ENCODE measurements around the gene ERG.

The ERG gene, protein sequence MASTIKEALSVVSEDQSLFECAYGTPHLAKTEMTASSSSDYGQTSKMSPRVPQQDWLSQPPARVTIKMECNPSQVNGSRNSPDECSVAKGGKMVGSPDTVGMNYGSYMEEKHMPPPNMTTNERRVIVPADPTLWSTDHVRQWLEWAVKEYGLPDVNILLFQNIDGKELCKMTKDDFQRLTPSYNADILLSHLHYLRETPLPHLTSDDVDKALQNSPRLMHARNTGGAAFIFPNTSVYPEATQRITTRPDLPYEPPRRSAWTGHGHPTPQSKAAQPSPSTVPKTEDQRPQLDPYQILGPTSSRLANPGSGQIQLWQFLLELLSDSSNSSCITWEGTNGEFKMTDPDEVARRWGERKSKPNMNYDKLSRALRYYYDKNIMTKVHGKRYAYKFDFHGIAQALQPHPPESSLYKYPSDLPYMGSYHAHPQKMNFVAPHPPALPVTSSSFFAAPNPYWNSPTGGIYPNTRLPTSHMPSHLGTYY

GRCh38 chr21:38498057-38498833 lies at the start of gene ERG:
Gene ERG, minus strand, starts transcription at chr21:38498477. Its CDS starts 97 bp downstream, at chr21:38498380.
- H3K4me3 Mint-ChIP-seq: no peak within 1 kb of the TSS
- H3K27ac Mint-ChIP-seq: no peak within 1 kb of the TSS
- H3K9me3 Mint-ChIP-seq: no peaks in the 10 kb centered on the region
- peaks cover 58% of the 10 kb centered on the region for H3K27me3 Mint-ChIP-seq (ENCODE audit: low read depth)
- H3K4me1 Mint-ChIP-seq (ENCODE audit: low read depth): no peaks in the 10 kb centered on the region
- H3K36me3 Mint-ChIP-seq (ENCODE audit: low read depth): no peaks in the 10 kb centered on the region

DNA sequence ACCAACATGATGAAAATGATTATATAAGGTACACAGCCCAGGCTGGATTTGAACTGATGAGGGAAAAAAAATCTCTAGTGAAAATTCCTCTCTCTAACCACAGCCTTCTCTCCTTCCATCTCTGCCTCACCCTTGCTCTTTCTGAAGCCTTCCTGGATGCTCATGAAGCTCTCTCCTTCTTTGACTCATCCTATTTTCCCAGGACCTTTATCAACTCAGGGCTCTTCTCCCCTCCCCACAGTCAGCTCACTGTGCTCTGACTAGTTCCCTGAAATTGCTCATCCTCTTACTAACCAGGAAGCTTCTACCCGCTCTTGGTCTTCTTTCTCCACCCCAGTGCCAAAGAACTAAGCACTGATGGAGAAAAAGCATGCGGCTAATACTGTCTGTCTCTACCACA lies 46.4 kb upstream of the ERG start:
- H3K27me3 Mint-ChIP-seq (ENCODE audit: low read depth): no peaks in the 10 kb centered on the region
- H3K27ac Mint-ChIP-seq: no peak overlapping the region
- H3K36me3 Mint-ChIP-seq (ENCODE audit: low read depth): no peaks in the 10 kb centered on the region
- H3K9me3 Mint-ChIP-seq: no peaks in the 10 kb centered on the region
- no peaks in the 10 kb centered on the region for H3K4me1 Mint-ChIP-seq (ENCODE audit: low read depth)
- no peak overlapping the region for H3K4me3 Mint-ChIP-seq

- H3K27me3 Mint-ChIP-seq (ENCODE audit: low read depth): no peaks in the 10 kb centered on the region
- H3K4me1 Mint-ChIP-seq (ENCODE audit: low read depth): no peaks in the 10 kb centered on the region
- no peaks in the 10 kb centered on the region for H3K9me3 Mint-ChIP-seq
- no peak overlapping the region for H3K4me3 Mint-ChIP-seq
- H3K36me3 Mint-ChIP-seq (ENCODE audit: low read depth): no peaks in the 10 kb centered on the region
- no peak overlapping the region for H3K27ac Mint-ChIP-seq
Measured at GRCh38 chr21:38542263-38542662, 44.0 kb upstream of the ERG start.

GRCh38 chr21:38538353-38538752 lies 40.1 kb upstream of the ERG start:
- Mint-ChIP-seq H3K27ac (no peak overlapping the region), H3K36me3 (ENCODE audit: low read depth) (no peaks in the 10 kb centered on the region), H3K4me1 (ENCODE audit: low read depth) (no peaks in the 10 kb centered on the region), H3K9me3 (no peaks in the 10 kb centered on the region), H3K27me3 (ENCODE audit: low read depth) (peaks cover 4% of the 10 kb centered on the region), H3K4me3 (no peak overlapping the region)

GRCh38 chr21:38534591-38534990 lies 36.3 kb upstream of the ERG start:
- H3K9me3 Mint-ChIP-seq: no peaks in the 10 kb centered on the region
- H3K27ac Mint-ChIP-seq: no peak overlapping the region
- H3K36me3 Mint-ChIP-seq (ENCODE audit: low read depth): no peaks in the 10 kb centered on the region
- peaks cover 4% of the 10 kb centered on the region for H3K27me3 Mint-ChIP-seq (ENCODE audit: low read depth)
- H3K4me3 Mint-ChIP-seq: no peak overlapping the region
- no peaks in the 10 kb centered on the region for H3K4me1 Mint-ChIP-seq (ENCODE audit: low read depth)

DNA sequence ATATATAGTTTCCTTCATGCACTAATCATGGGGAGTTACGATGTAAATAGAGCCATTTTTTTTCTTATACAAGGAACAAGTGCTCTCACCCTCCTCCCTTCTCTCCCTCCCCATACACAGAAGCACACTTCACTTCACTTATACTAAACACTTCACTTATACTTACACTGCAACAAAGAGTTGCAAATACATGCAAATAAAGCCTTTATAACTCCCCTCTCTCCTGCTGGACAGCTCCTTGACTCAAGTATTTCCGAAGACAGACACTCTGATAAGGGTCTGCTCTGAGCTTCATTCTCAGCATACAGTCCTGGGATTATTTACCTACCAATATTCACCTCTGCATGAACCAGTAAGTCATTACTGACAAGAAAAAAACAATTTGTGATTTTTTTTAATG lies 35.6 kb upstream of the ERG start:
- Mint-ChIP-seq H3K4me3 (no peak overlapping the region), H3K4me1 (ENCODE audit: low read depth) (no peaks in the 10 kb centered on the region), H3K27me3 (ENCODE audit: low read depth) (peaks cover 4% of the 10 kb centered on the region), H3K9me3 (no peaks in the 10 kb centered on the region), H3K27ac (no peak overlapping the region), H3K36me3 (ENCODE audit: low read depth) (no peaks in the 10 kb centered on the region)

- H3K27me3 Mint-ChIP-seq (ENCODE audit: low read depth): peaks cover 4% of the 10 kb centered on the region
- H3K4me1 Mint-ChIP-seq (ENCODE audit: low read depth): no peaks in the 10 kb centered on the region
- no peaks in the 10 kb centered on the region for H3K9me3 Mint-ChIP-seq
- H3K36me3 Mint-ChIP-seq (ENCODE audit: low read depth): no peaks in the 10 kb centered on the region
- no peak overlapping the region for H3K4me3 Mint-ChIP-seq
- no peak overlapping the region for H3K27ac Mint-ChIP-seq
Measured at GRCh38 chr21:38531591-38531990, 33.3 kb upstream of the ERG start.

DNA sequence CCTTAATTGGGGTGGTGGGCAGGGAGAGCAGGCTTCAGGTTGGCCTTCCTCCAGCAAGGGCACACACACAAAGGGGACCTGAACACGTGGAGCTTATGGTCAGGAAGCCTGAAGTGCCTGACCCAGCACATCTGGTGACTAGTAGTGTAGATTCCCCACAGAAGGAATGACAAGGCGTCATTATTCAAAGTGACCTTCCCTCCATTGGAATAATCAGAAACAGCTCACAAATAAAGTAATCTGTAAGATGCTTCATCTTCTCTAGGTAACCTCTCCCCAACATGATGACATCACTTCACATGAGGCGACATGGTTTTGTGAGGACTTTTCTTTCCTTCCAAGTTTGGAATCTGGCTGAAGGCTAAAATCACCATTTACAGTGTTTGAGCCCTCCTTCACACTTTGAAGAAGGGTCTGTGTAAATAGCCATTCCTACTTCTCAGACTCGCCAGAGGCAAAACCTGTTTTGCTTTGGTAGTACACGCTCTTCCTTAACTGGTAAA lies 32.8 kb upstream of the ERG start:
- Mint-ChIP-seq H3K27ac (no peak overlapping the region), H3K4me3 (no peak overlapping the region), H3K36me3 (ENCODE audit: low read depth) (no peaks in the 10 kb centered on the region), H3K27me3 (ENCODE audit: low read depth) (peaks cover 4% of the 10 kb centered on the region), H3K4me1 (ENCODE audit: low read depth) (no peaks in the 10 kb centered on the region), H3K9me3 (no peaks in the 10 kb centered on the region)

- H3K36me3 Mint-ChIP-seq (ENCODE audit: low read depth): no peaks in the 10 kb centered on the region
- H3K9me3 Mint-ChIP-seq: no peaks in the 10 kb centered on the region
- H3K4me1 Mint-ChIP-seq (ENCODE audit: low read depth): peaks cover 5% of the 10 kb centered on the region
- no peak overlapping the region for H3K4me3 Mint-ChIP-seq
- peaks cover 12% of the 10 kb centered on the region for H3K27me3 Mint-ChIP-seq (ENCODE audit: low read depth)
- no peak overlapping the region for H3K27ac Mint-ChIP-seq
Measured at GRCh38 chr21:38527737-38528136, 29.5 kb upstream of the ERG start.

DNA sequence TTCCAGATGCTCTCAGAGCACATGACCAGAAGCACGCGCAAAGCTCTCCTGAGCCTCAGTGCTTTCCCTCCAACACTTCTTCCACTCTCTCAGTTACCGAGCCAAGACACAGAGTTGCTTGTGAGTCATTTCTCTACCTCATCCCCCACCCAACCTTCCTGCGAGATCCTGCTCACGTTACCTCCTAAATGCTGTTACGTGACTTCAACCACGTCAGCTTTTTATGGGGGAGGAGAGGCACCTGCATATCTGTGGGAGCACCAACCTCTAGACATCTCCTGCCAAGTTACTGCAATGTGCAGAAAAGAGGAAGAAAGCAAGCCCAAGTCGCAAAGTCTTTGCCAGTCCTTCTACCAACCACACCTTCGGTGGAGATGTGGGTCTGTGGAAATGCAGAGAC lies 27.2 kb upstream of the ERG start:
- Mint-ChIP-seq H3K4me3 (no peak overlapping the region), H3K9me3 (no peaks in the 10 kb centered on the region), H3K36me3 (ENCODE audit: low read depth) (no peaks in the 10 kb centered on the region), H3K27me3 (ENCODE audit: low read depth) (peaks cover 21% of the 10 kb centered on the region), H3K4me1 (ENCODE audit: low read depth) (peaks cover 7% of the 10 kb centered on the region), H3K27ac (peak overlapping the region; percentile 4)

- Mint-ChIP-seq H3K27me3 (ENCODE audit: low read depth) (peaks cover 28% of the 10 kb centered on the region), H3K27ac (no peak overlapping the region), H3K36me3 (ENCODE audit: low read depth) (no peaks in the 10 kb centered on the region)
Measured at GRCh38 chr21:38524168-38525153, 26.2 kb upstream of the ERG start.

DNA sequence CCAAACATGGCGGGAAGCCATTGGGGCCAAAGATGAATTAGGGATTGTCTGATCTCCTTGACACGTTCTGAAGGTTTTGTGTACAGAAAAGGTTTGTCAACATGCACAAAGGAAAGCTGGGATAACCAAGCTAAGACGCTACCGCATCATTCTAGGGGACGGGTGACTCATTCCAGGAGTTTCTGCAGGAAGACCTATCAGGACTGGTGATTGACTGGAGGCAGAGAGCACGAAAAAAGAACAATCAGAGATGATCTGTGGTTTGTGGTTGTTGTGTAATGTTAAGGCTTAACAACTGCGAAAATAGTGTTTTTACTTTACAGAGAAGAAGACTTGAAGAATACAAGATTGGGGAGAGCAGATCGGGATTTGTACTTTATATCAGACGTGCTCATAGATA lies 22.2 kb upstream of the ERG start:
- Mint-ChIP-seq H3K27ac (no peak overlapping the region), H3K27me3 (ENCODE audit: low read depth) (peaks cover 54% of the 10 kb centered on the region)

More at GRCh38 chr21:38524168-38525153, 26.2 kb upstream of the ERG start:
- no peak overlapping the region for H3K4me3 Mint-ChIP-seq
- peaks cover 10% of the 10 kb centered on the region for H3K4me1 Mint-ChIP-seq (ENCODE audit: low read depth)
- H3K9me3 Mint-ChIP-seq: no peaks in the 10 kb centered on the region

GRCh38 chr21:38511662-38512243 lies 13.5 kb upstream of the ERG start:
- peaks cover 44% of the 10 kb centered on the region for H3K27me3 Mint-ChIP-seq (ENCODE audit: low read depth)

More for the DNA sequence above, 22.2 kb upstream of the ERG start:
- Mint-ChIP-seq H3K4me1 (ENCODE audit: low read depth) (peaks cover 10% of the 10 kb centered on the region), H3K9me3 (no peaks in the 10 kb centered on the region), H3K4me3 (no peak overlapping the region), H3K36me3 (ENCODE audit: low read depth) (no peaks in the 10 kb centered on the region)

GRCh38 chr21:38511198-38511597 lies 12.9 kb upstream of the ERG start:
- Mint-ChIP-seq H3K4me3 (no peak overlapping the region), H3K27me3 (ENCODE audit: low read depth) (peaks cover 42% of the 10 kb centered on the region), H3K27ac (no peak overlapping the region), H3K9me3 (no peaks in the 10 kb centered on the region), H3K4me1 (ENCODE audit: low read depth) (peaks cover 13% of the 10 kb centered on the region), H3K36me3 (ENCODE audit: low read depth) (no peaks in the 10 kb centered on the region)

More at GRCh38 chr21:38511662-38512243, 13.5 kb upstream of the ERG start:
- Mint-ChIP-seq H3K27ac (no peak overlapping the region), H3K9me3 (no peaks in the 10 kb centered on the region), H3K4me3 (no peak overlapping the region), H3K36me3 (ENCODE audit: low read depth) (no peaks in the 10 kb centered on the region), H3K4me1 (ENCODE audit: low read depth) (peaks cover 9% of the 10 kb centered on the region)

Measured in T-helper 1 cell treated with Interleukin-12 subunit alpha and Interleukin-12 subunit beta and Interleukin-4 antibody, amounts not matched to agents 30 μg/mL and 1 μg/mL, for 36 hours (primary cell).